ENCODE data around the gene TRIM16. TPM values are rescaled to one million over a fixed set of nuclear protein-coding genes. Genes with fewer than 3 reads are reported as not detected.

TRIM16 gene
- total RNA-seq, 1 donor from 2014 or later: 34.8 TPM

Other genes starting within 250 kb of the TRIM16 start
- 2.4 and 2.8 TPM in 2 replicates for gene CDRT4, start 216.7 kb downstream of the TRIM16 start, total RNA-seq
- 9.2 and 15.3 TPM in 2 replicates for gene TVP23C, start 120.8 kb downstream of the TRIM16 start, total RNA-seq
- gene FBXW10B, start 64.6 kb downstream of the TRIM16 start, total RNA-seq: 0.55 and 0.82 TPM in 2 replicates
- gene ZNF286A, start 15.4 kb upstream of the TRIM16 start, total RNA-seq: 128 and 130 TPM in 2 replicates
- gene TBC1D26, start 48.0 kb upstream of the TRIM16 start, total RNA-seq: 1.9 and 3.0 TPM in 2 replicates